Measurements from ENCODE around the gene DVL1. TPM values are rescaled to one million over a fixed set of nuclear protein-coding genes. Genes with fewer than 3 reads are reported as not detected.

The DVL1 gene
- total RNA-seq, 1 experiment from 2014 or later = 71.0 TPM

DNA sequence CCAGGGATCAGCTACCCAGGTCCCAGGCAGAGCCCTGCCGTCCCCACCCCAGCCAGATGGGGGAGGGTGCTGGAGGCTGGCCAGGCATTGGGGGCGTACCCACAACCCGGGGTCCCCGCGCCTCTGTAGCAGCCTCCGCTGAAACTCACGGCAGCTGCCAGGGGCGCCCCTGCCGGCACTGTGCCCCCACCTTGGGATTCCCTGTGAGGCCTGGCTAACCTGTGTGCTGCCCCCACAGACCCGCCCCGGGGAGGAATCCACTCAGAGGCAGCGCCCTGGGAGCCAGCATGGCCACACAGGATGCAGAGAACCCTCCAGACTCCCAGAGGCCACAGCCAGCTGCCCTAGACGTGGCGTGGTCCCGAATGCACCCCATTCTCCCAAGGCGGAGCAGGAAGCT, 3.8 kb downstream of the DVL1 start:
- Histone ChIP-seq H2BK5ac (ENCODE audit: insufficient read length, low read length) (no peak overlapping the region), H3K79me2 (ENCODE audit: insufficient read depth, low read length) (peaks cover 3% of the 10 kb centered on the region; the same call in 1 of the 2 replicates), H4K91ac (ENCODE audit: insufficient read length, low read depth, low read length) (no peak overlapping the region), H3K23me2 (ENCODE audit: insufficient read length, low read depth, low read length, poor library complexity, severe bottlenecking) (peaks cover 9% of the 10 kb centered on the region), H3K14ac (ENCODE audit: insufficient read depth, low read length) (no peak overlapping the region), H4K5ac (ENCODE audit: insufficient read length, low read depth, low read length) (no peak overlapping the region), H3K18ac (ENCODE audit: insufficient read length, low read depth, low read length) (no peak overlapping the region), H3K27ac (ENCODE audit: insufficient read length, low read depth, low read length) (no peak overlapping the region), H4K20me1 (ENCODE audit: control insufficient read depth, insufficient read depth, insufficient read length) (peaks cover 3% of the 10 kb centered on the region), H3K79me1 (ENCODE audit: insufficient read depth, low read depth, low read length, poor library complexity, severe bottlenecking) (peaks cover 13% of the 10 kb centered on the region), H3T11ph (ENCODE audit: low read length) (no peak overlapping the region), H2BK12ac (ENCODE audit: insufficient read length, low read depth, low read length) (no peak overlapping the region), H3K4me1 (ENCODE audit: insufficient read depth, low read length) (no peaks in the 10 kb centered on the region; the same call in 1 of the 2 replicates), H2BK120ac (ENCODE audit: low read depth, low read length, poor library complexity, severe bottlenecking) (no peak overlapping the region), H4K8ac (replicated peaks; ENCODE audit: insufficient read length, low read depth, low read length) (no peak overlapping the region), H2BK15ac (ENCODE audit: low read depth, low read length) (no peak overlapping the region), H2AK5ac (ENCODE audit: insufficient read length, low read length) (no peak overlapping the region), H3K23ac (ENCODE audit: insufficient read length, low read depth, low read length) (no peak overlapping the region), H3K56ac (ENCODE audit: insufficient read length, low read depth, low read length) (no peak overlapping the region), H3K4ac (ENCODE audit: low read depth, low read length) (no peak overlapping the region), H3K27me3 (ENCODE audit: insufficient read depth, low read length) (no peaks in the 10 kb centered on the region), H3K9me3 (ENCODE audit: control insufficient read depth, low read depth, low read length) (no peaks in the 10 kb centered on the region), H3K9ac (ENCODE audit: extremely low read depth, insufficient read length, low read length) (no peak overlapping the region), H2BK20ac (ENCODE audit: low read depth, low read length, poor library complexity, severe bottlenecking) (no peak overlapping the region), H2AFZ (ENCODE audit: low read length) (no peak overlapping the region), H3K4me2 (ENCODE audit: insufficient read depth, insufficient read length, low read length) (no peak overlapping the region)
- H3K9me3 Mint-ChIP-seq = peaks cover 0 to 8% of the 10 kb centered on the region in 2 experiments; a peak in 3 of 5 replicates
- TF ChIP-seq, protein P1, sequence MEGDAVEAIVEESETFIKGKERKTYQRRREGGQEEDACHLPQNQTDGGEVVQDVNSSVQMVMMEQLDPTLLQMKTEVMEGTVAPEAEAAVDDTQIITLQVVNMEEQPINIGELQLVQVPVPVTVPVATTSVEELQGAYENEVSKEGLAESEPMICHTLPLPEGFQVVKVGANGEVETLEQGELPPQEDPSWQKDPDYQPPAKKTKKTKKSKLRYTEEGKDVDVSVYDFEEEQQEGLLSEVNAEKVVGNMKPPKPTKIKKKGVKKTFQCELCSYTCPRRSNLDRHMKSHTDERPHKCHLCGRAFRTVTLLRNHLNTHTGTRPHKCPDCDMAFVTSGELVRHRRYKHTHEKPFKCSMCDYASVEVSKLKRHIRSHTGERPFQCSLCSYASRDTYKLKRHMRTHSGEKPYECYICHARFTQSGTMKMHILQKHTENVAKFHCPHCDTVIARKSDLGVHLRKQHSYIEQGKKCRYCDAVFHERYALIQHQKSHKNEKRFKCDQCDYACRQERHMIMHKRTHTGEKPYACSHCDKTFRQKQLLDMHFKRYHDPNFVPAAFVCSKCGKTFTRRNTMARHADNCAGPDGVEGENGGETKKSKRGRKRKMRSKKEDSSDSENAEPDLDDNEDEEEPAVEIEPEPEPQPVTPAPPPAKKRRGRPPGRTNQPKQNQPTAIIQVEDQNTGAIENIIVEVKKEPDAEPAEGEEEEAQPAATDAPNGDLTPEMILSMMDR (conservative IDR thresholded peaks at IDR 0.05) = no peak
- no peak for DNase-seq
- no peak overlapping the region for H3K4me3 Mint-ChIP-seq
- no peaks in the 10 kb centered on the region for H3K27me3 Mint-ChIP-seq (ENCODE audit: low read depth)
- peaks cover 17 to 19% (median 18%) of the 10 kb centered on the region in 3 experiments for H3K36me3 Mint-ChIP-seq (ENCODE audit: insufficient read depth in 1 of 3, low read depth in 3 of 3)
- H3K4me1 Mint-ChIP-seq = peaks cover 6 to 15% of the 10 kb centered on the region in 2 experiments
- WGBS (ENCODE audit: extremely low coverage, insufficient read length, low lambda C conversion rate) = no CpG with 5 or more reads among the region's 16 CpGs
- H3K27ac Mint-ChIP-seq = no peak overlapping the region
